NB4 (cell line): ENCODE data around the gene EIF1AD.

Source experiments
- DNase-seq: peaks from one replicate; pipeline ENCODE4 v3.0.0; 2010; ENCODE audit warnings: low read depth
- H3K4me3 ChIP-seq: one replicate; pipeline ENCODE4 v1.5.1; 2011; ENCODE audit warnings: mild to moderate bottlenecking, low read depth, low read length, moderate library complexity
- MYC ChIP-seq: IDR thresholded peaks from 2 replicates; pipeline ENCODE4 v1.6.1; 2011; ENCODE audit warnings: low read depth, low read length
- POLR2A ChIP-seq: IDR thresholded peaks from 2 replicates; pipeline ENCODE4 v1.6.1; 2011; ENCODE audit warnings: mild to moderate bottlenecking; ENCODE audit not compliant: insufficient read length; ENCODE audit errors: extremely low read depth
- TF ChIP-seq, protein P1 (sequence below): IDR thresholded peaks from 2 replicates; pipeline ENCODE4 v1.6.1; 2011; ENCODE audit warnings: low read depth, low read length
- TF ChIP-seq, protein P2 (sequence below): IDR thresholded peaks from one replicate; pipeline ENCODE4 v1.5.1; 2012; ENCODE audit warnings: low read depth, low read length

EIF1AD gene

DNA sequence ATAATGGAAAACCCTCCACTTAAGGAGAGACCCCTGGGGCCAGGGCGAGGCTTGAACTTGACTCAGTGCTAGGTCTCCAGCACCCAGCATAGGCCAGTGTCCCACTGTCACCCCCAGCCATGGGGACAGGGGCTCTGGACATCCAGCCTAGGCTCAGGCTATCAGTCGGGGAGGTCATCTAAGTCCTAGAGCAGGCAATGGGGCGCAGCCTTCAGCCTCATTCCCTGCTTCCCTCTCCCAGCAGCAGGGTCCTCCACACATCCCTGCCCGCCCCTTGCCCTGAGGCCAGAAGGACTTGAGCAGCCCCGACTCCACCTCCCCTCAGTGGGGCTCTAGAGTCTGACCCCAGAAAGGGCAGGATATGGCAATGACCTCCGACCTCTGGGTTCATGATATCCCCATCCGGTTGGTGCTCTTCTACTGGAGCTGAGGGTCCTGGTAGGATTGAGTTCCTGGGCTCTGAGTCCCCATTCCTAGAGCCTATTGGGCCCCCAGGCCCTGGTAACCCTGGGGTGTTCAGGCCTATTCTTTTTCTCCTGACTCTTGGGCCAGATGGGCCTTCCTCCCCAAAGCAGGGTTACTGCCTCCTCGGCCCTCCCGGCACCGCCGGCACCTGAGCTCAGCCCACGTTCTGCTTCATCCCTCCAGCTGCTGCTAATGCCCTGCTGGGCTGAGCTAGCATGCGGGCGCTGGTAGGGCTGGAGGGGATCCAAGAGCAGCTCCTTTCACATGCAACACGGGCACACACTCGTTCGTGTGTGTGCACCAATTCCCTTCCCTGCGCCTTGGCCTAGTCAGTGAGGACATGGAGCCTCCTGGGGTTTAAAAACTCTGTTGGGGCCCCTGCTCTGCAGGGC is 14.2 kb upstream of the EIF1AD start:
- no peak overlapping the region for H3K4me3 ChIP-seq
- no peak for DNase-seq
- TF ChIP-seq MYC (no peak), POLR2A (no peak)
- TF ChIP-seq, protein P1, sequence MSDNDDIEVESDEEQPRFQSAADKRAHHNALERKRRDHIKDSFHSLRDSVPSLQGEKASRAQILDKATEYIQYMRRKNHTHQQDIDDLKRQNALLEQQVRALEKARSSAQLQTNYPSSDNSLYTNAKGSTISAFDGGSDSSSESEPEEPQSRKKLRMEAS: no peak
- TF ChIP-seq, protein P2, sequence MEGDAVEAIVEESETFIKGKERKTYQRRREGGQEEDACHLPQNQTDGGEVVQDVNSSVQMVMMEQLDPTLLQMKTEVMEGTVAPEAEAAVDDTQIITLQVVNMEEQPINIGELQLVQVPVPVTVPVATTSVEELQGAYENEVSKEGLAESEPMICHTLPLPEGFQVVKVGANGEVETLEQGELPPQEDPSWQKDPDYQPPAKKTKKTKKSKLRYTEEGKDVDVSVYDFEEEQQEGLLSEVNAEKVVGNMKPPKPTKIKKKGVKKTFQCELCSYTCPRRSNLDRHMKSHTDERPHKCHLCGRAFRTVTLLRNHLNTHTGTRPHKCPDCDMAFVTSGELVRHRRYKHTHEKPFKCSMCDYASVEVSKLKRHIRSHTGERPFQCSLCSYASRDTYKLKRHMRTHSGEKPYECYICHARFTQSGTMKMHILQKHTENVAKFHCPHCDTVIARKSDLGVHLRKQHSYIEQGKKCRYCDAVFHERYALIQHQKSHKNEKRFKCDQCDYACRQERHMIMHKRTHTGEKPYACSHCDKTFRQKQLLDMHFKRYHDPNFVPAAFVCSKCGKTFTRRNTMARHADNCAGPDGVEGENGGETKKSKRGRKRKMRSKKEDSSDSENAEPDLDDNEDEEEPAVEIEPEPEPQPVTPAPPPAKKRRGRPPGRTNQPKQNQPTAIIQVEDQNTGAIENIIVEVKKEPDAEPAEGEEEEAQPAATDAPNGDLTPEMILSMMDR: no peak

DNA sequence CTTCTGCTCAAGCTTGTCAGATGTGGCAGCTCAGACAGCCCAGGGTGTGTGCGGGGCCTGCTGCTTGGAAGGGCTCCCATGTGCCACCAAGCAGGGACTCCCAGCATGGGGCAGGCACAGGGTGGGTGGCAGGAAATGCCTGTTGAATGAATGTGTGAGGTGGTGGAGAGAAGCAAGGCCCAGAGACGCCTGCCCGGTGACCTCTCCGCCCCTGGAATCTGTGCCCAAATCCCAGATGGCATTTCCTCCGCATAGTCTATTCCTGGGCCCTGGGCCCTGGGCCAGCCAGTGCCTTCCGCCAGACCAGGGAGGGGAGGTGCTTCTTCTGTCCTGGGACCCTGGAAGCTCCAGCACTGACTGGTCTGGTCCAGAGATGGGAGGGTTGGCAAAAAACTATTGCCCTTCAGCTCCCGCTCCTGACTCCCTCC is 13.5 kb upstream of the EIF1AD start:
- DNase-seq: no peak
- TF ChIP-seq POLR2A (no peak), MYC (no peak)
- TF ChIP-seq, protein P1: no peak
- TF ChIP-seq, protein P2: no peak
- H3K4me3 ChIP-seq: no peak overlapping the region

DNA sequence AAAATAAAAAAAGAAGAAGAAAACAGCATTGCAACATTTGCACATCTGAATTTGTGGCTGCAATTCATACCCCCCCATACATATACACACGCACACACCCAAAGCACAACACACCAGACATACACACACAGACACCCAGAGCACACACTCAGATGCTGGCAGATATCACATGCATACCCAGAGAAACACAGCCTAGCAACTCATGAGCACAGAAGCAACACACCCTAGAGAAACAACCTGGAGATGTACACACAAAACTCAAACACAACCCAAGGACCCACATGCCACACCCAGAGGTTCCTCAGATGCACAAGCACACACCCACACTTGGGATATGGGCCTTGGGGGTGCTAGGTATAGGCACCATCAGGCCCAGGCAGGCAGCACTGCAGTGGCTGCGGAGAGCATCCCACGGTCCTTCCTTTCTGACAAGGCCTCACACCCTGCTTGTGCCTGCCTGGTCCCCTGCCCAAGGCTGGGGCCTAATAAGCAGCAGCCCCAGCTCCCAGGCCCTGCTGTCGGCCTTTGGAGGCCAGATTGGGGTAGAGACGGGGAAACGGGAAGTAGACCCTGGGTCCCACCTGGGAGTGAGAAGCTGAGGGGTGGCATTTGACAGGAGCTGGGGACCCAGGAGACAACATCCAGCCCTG is 13.0 kb upstream of the EIF1AD start:
- TF ChIP-seq, protein P1: no peak
- TF ChIP-seq, protein P2: no peak
- TF ChIP-seq POLR2A (no peak), MYC (no peak)
- no peak overlapping the region for H3K4me3 ChIP-seq
- DNase-seq: no peak

DNA sequence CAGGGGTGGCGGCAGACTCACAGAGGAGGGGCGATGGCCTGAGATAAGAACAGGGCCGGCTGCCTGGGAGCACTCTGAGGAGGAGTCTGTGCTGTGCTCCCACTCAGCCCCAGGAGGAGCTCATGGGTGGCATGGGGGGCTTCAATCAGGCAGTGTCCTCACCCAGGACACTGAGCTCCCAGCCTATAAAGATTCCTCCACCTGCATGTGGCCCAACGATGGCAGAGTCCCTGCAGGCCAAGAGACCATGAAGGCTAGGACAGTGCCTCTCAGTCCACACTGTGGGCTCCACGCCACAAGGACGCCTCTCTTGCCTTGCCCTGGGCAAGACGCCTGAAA is 11.8 kb upstream of the EIF1AD start:
- H3K4me3 ChIP-seq: no peak overlapping the region
- TF ChIP-seq, protein P1: no peak
- no peak for TF ChIP-seq MYC
- no peak for TF ChIP-seq POLR2A
- TF ChIP-seq, protein P2: no peak
- DNase-seq: no peak

DNA sequence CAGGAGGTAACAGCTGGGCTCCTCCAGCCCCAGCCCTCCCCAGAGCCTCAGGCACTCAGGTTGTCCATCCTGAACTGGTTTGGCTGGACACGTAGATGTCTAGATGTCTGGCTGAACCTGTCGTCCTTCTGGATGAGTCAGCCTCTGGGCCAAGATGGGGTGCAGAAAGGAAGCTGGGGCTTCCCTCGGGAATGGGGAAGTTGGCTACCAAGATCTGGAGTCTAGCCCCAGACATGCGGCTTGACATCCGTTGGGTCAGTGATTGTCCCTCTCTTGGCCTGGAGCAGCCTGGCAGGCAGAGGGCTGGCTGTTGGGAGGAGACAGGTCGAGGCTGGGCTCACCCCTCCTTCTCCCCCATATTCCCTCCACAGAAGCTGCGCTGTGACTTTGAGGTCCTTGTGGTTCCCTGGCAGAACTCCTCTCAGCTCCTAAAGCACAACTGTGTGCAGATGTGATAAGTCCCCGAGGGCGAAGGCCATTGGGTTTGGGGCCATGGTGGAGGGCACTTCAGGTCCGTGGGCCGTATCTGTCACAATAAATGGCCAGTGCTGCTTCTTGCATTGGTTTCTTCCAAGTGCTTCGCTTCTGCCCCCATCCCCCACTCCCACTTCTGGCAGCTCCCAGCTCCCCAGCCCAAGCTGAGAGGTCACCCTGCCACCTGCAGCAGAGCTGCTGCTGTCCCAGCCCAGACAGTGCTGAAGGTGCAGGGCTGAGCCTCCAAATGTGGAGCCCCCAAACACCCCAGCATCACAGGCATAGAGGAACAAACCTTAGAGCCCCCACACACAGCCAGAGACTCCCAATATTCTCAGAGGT is 11.2 kb upstream of the EIF1AD start:
- DNase-seq: peak; percentile 66
- H3K4me3 ChIP-seq: no peak overlapping the region
- no peak for TF ChIP-seq MYC
- no peak for TF ChIP-seq POLR2A

DNA sequence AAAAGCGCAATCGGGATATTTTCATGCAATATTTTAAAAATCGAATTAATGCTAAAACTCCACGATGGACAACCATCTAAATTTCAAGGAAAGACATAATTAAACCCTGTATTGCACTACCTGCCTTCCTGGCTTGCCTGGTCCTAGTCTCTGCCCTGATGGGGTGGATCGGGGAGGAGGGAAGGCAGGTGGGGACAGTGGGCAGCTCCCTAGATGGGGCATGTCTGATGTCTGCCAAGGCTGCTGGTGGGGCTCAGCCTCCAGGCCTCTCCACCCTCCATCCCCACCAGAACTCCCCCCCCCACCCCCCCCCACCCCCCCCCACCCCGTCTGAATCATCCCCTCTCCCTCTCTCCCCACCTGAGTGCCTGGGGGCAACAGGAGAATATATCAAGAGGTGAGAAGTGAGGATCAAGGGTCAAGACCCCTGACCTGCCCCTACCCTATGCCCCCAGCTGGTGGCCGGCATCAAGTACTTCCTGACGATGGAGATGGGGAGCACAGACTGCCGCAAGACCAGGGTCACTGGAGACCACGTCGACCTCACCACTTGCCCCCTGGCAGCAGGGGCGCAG is 10.5 kb upstream of the EIF1AD start:
- no peak overlapping the region for H3K4me3 ChIP-seq
- TF ChIP-seq POLR2A (no peak), MYC (no peak)
- TF ChIP-seq, protein P2: no peak
- TF ChIP-seq, protein P1: no peak
- no peak for DNase-seq
